ENCODE results near the gene CBLIF. TPM values are rescaled to one million over a fixed set of nuclear protein-coding genes. Genes with fewer than 3 reads are reported as not detected.
"Not testable (repeated sequence)": the region's sequence is repeated elsewhere in the genome, so short reads cannot be mapped to it uniquely, and the experiment has no call there.

CBLIF gene
- total RNA-seq, 1 experiment from 2014 or later: not detected

DNA sequence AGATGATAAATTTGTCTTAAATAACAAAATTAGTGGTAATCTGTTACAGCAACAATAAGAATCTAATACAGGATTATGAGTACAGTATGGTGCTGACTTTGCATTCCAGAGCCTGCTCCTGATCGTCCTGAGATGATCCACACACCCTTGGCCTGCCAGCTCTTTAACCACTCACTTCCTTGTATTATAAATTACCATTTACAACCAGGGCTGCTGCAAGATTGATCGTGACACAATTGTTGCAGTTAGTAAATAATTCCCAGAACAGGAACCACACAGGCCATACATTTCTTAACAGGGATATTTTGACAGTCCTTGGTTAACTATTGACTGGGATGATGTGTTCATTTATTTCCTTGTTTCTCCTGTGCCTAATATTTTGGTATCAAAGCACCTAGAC, 3.8 kb upstream of the CBLIF start:
- ChIA-PET CTCF (no interaction called here), POLR2A (ENCODE audit: low non-redundant PET) (no interaction called here)
- DNase-seq (ENCODE audit: low spot score): no peak
- H3K27me3 ChIP-seq (replicated peaks; ENCODE audit: insufficient read depth, low read depth, low read length, poor library complexity): no peaks in the 10 kb centered on the region
- intact Hi-C loops (cut with micrococcal nuclease; ENCODE audit: unreplicated experiment): no loop called here
- H3K4me3 ChIP-seq (ENCODE audit: low read depth, low read length, poor library complexity, severe bottlenecking): no peak overlapping the region
- H3K9me3 ChIP-seq (ENCODE audit: low read depth, low read length, poor library complexity, severe bottlenecking): no peaks in the 10 kb centered on the region
- no peaks in the 10 kb centered on the region for H3K36me3 ChIP-seq (ENCODE audit: insufficient read depth, low read length, poor library complexity, severe bottlenecking)
- no peaks in the 10 kb centered on the region for H3K4me1 ChIP-seq (ENCODE audit: insufficient read depth, low read length, poor library complexity, severe bottlenecking)
- BruUV-seq (replicated peaks): no TSS peak
- no peak for TF ChIP-seq EZH2 (IDR thresholded peaks at IDR 0.05; ENCODE audit: borderline replicate concordance, low read depth, low read length, poor library complexity, severe bottlenecking)
- H3K27ac ChIP-seq (ENCODE audit: low read depth, low read length, poor library complexity, severe bottlenecking): no peak overlapping the region

DNA sequence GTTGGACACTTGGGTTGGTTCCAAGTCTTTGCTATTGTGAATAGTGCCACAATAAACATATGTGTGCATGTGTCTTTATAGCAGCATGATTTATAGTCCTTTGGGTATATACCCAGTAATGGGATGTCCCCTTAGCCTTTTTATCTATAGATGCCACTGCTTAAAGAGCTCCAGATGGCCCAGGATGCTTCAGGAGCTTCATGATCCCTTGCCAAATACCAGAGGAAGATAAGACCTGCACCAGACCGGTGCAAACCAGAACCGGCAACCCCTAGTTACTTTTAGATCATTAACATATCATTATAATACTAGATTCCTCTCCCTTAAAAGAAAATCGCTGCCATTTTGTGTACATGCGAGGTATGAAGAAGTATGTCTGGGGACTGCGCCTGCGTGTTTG, 3.1 kb upstream of the CBLIF start:
- H3K27me3 ChIP-seq (replicated peaks; ENCODE audit: insufficient read depth, low read depth, low read length, poor library complexity); DNase-seq (ENCODE audit: low spot score); H3K4me1 ChIP-seq (ENCODE audit: insufficient read depth, low read length, poor library complexity, severe bottlenecking); H3K4me3 ChIP-seq (ENCODE audit: low read depth, low read length, poor library complexity, severe bottlenecking); CTCF ChIA-PET; BruUV-seq (replicated peaks); intact Hi-C loops (cut with micrococcal nuclease; ENCODE audit: unreplicated experiment); H3K27ac ChIP-seq (ENCODE audit: low read depth, low read length, poor library complexity, severe bottlenecking); H3K9me3 ChIP-seq (ENCODE audit: low read depth, low read length, poor library complexity, severe bottlenecking); POLR2A ChIA-PET (ENCODE audit: low non-redundant PET); H3K36me3 ChIP-seq (ENCODE audit: insufficient read depth, low read length, poor library complexity, severe bottlenecking): not testable (repeated sequence)

DNA sequence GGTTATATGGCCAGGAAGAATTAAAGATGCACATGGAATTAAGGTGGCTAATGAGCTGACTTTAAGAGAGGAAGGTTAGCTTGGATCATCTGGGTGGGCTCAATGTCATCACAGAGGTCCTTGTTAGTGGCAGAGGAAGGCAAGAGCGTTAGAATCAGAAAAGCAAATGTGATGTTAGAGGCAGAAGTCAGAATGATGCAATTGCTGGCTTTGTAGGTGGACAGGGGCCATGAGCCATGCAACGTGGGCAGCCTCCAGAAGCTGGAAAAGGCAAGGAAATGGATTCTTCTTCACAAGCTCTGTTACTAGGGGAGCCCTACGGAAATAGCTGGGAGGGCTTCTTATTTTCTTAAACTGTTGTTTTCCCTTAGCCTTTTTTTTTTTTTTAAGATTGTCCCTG, 2.3 kb upstream of the CBLIF start:
- ChIA-PET POLR2A (ENCODE audit: low non-redundant PET) (no interaction called here), CTCF (no interaction called here)
- Histone ChIP-seq H3K4me1 (ENCODE audit: insufficient read depth, low read length, poor library complexity, severe bottlenecking) (no peaks in the 10 kb centered on the region), H3K36me3 (ENCODE audit: insufficient read depth, low read length, poor library complexity, severe bottlenecking) (no peaks in the 10 kb centered on the region), H3K27me3 (replicated peaks; ENCODE audit: insufficient read depth, low read depth, low read length, poor library complexity) (no peaks in the 10 kb centered on the region), H3K27ac (ENCODE audit: low read depth, low read length, poor library complexity, severe bottlenecking) (no peak overlapping the region), H3K9me3 (ENCODE audit: low read depth, low read length, poor library complexity, severe bottlenecking) (no peaks in the 10 kb centered on the region), H3K4me3 (ENCODE audit: low read depth, low read length, poor library complexity, severe bottlenecking) (no peak overlapping the region)
- TF ChIP-seq CTCF (conservative IDR thresholded peaks at IDR 0.05; ENCODE audit: low read depth, low read length): no peak
- no peak for TF ChIP-seq EZH2 (IDR thresholded peaks at IDR 0.05; ENCODE audit: borderline replicate concordance, low read depth, low read length, poor library complexity, severe bottlenecking)
- no TSS peak for BruUV-seq (replicated peaks)
- DNase-seq (ENCODE audit: low spot score): no peak
- intact Hi-C loops (cut with micrococcal nuclease; ENCODE audit: unreplicated experiment): loop anchor here (2.0 kb wide), 1 partner anchor 31 kb away; the partner anchor contains the start of gene OOSP3

DNA sequence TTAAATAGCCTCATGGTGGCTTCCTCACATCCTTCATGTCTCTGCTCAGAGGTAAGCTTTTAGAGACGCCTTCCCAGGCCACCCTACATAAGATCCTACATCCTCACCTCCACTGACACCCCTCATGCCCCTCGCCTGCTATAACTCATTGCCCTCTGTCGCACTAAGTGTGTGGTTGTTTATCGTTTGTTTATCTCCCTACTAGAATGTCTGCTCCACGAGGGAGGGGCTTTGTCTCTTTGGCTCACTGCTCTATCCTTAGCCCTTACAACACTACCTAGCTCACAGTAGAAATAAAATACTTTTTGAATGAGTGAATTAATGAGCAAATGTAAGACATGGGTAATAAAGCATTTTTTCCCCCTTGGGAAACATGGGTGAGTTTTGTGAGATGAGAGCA, 1.3 kb upstream of the CBLIF start:
- BruUV-seq (replicated peaks): no TSS peak
- POLR2A ChIA-PET (ENCODE audit: low non-redundant PET): no interaction called here
- DNase-seq (ENCODE audit: low spot score): no peak

More for the DNA sequence above, 1.3 kb upstream of the CBLIF start:
- Histone ChIP-seq H3K4me1 (ENCODE audit: insufficient read depth, low read length, poor library complexity, severe bottlenecking) (no peaks in the 10 kb centered on the region), H3K27me3 (replicated peaks; ENCODE audit: insufficient read depth, low read depth, low read length, poor library complexity) (no peaks in the 10 kb centered on the region), H3K36me3 (ENCODE audit: insufficient read depth, low read length, poor library complexity, severe bottlenecking) (no peaks in the 10 kb centered on the region), H3K4me3 (ENCODE audit: low read depth, low read length, poor library complexity, severe bottlenecking) (no peak overlapping the region), H3K9me3 (ENCODE audit: low read depth, low read length, poor library complexity, severe bottlenecking) (no peaks in the 10 kb centered on the region), H3K27ac (ENCODE audit: low read depth, low read length, poor library complexity, severe bottlenecking) (no peak overlapping the region)
- CTCF ChIA-PET: no interaction called here
- TF ChIP-seq EZH2 (IDR thresholded peaks at IDR 0.05; ENCODE audit: borderline replicate concordance, low read depth, low read length, poor library complexity, severe bottlenecking) (no peak), CTCF (conservative IDR thresholded peaks at IDR 0.05; ENCODE audit: low read depth, low read length) (no peak)
- intact Hi-C loops (cut with micrococcal nuclease; ENCODE audit: unreplicated experiment): loop anchor here (2.0 kb wide), 1 partner anchor 32 kb away; the partner anchor contains the start of gene OOSP3

Measured in A673 (cell line).